Mesendoderm (in vitro differentiated cells): Measurements from ENCODE around the gene UBXN11.

Experiments used
- DNase-seq: peaks from one replicate; pipeline ENCODE4 v3.0.0; 2013
- H2AK5ac ChIP-seq: 2 replicates; pipeline ENCODE4 v1.6.1; 2013; ENCODE audit warnings: low read length, inconsistent platforms
- H2BK120ac ChIP-seq: 2 replicates; pipeline ENCODE4 v1.6.1; 2013; ENCODE audit warnings: low read depth, mild to moderate bottlenecking, low read length, moderate library complexity, mixed read lengths
- H2BK15ac ChIP-seq: replicated peaks from 2 replicates; pipeline ENCODE4 v1.6.1; 2013; ENCODE audit warnings: low read depth, mild to moderate bottlenecking, moderate library complexity
- H2BK5ac ChIP-seq: 2 replicates; pipeline ENCODE4 v1.6.1; 2013; ENCODE audit warnings: low read length, inconsistent platforms
- H3K18ac ChIP-seq: 2 replicates; pipeline ENCODE4 v1.6.1; 2013; ENCODE audit warnings: mild to moderate bottlenecking, low read length, mixed read lengths
- H3K23ac ChIP-seq: one replicate; pipeline ENCODE4 v1.6.1; 2013; ENCODE audit warnings: low read length
- H3K27ac ChIP-seq: 2 replicates; pipeline ENCODE4 v1.5.1; 2013; ENCODE audit warnings: low read depth, mild to moderate bottlenecking, inconsistent platforms, low read length, moderate library complexity
- H3K27me3 ChIP-seq: 2 replicates; pipeline ENCODE4 v1.6.1; 2013; ENCODE audit warnings: low read length, control low read depth, mild to moderate bottlenecking, inconsistent platforms; ENCODE audit not compliant: insufficient read depth, poor library complexity
- H3K36me3 ChIP-seq: 2 replicates; pipeline ENCODE4 v1.6.1; 2013; ENCODE audit warnings: low read length, inconsistent platforms; ENCODE audit not compliant: control insufficient read depth, insufficient read depth
- H3K4ac ChIP-seq: one replicate; pipeline ENCODE4 v1.6.1; 2013; ENCODE audit warnings: low read depth, mild to moderate bottlenecking, low read length, moderate library complexity
- H3K4me1 ChIP-seq: 2 replicates; pipeline ENCODE4 v1.6.1; 2013; ENCODE audit warnings: low read depth, low read length, inconsistent platforms; ENCODE audit not compliant: control insufficient read depth
- H3K4me2 ChIP-seq: 2 replicates; pipeline ENCODE4 v1.6.1; 2013; ENCODE audit warnings: low read length
- H3K4me3 ChIP-seq: 2 replicates; pipeline ENCODE4 v1.5.1; 2013; ENCODE audit warnings: mild to moderate bottlenecking, low read length
- H3K56ac ChIP-seq: one replicate; pipeline ENCODE4 v1.6.1; 2013; ENCODE audit warnings: low read length
- H3K79me1 ChIP-seq: 2 replicates; pipeline ENCODE4 v1.6.1; 2013; ENCODE audit warnings: low read length, inconsistent platforms
- H3K79me2 ChIP-seq: 2 replicates; pipeline ENCODE4 v1.6.1; 2013; ENCODE audit warnings: mild to moderate bottlenecking, low read length; ENCODE audit not compliant: control insufficient read depth, insufficient read depth
- H3K9ac ChIP-seq: 2 replicates; pipeline ENCODE4 v1.6.1; 2013; ENCODE audit warnings: low read length, inconsistent platforms
- H4K5ac ChIP-seq: one replicate; pipeline ENCODE4 v1.6.1; 2013; ENCODE audit warnings: low read length
- H4K8ac ChIP-seq: one replicate; pipeline ENCODE4 v1.6.1; 2013; ENCODE audit warnings: low read depth, mild to moderate bottlenecking, control low read depth, low read length, moderate library complexity
- WGBS: extraction: QIAGEN DNeasy Blood & Tissue Kit; methylation state at CpG from one replicate; pipeline ENCODE4 v1.1.7; 2013; ENCODE audit warnings: low lambda C conversion rate, missing lambda C conversion rate; ENCODE audit not compliant: insufficient coverage; ENCODE audit errors: extremely low coverage; 5-methylcytosine and 5-hydroxymethylcytosine counted together

The UBXN11 gene

DNA sequence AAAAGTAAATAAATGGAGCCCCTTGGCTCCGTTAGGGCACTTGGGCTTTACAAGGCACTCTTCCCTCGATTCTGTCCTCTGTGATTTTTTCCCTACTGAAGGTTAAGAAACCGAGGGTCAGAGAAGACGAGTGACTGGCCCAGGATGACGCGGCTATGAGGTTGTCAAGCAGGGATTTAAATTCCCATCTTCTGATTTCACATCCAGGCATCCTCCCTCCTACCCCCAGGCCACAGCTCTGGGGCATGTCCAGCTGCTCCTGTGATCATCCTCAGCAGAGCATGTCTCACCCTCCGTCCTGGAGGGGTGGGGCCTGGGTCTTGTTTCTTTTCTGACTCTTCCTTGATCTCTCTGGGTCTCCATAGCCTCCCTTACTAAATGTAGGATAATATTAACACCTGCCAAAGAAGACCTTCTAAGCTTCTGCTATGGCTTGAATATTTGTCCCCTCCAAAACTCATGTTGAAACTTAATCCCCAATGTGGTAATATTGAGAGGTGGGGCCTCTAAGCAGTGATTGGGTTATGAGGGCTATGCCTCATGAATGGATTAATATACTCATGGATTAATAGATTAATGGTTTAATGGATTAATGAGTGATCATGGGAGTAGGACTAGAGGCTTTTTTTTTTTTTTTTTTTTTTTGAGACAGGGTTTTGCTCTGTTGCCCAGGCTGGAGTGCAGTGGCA, 42.9 kb upstream of the UBXN11 start:
- peak; percentile 83 for DNase-seq
- no peak overlapping the region for H3K23ac ChIP-seq
- no peaks in the 10 kb centered on the region for H3K79me2 ChIP-seq
- H3K18ac ChIP-seq, result no peak overlapping the region
- H2BK5ac ChIP-seq, result no peak overlapping the region
- H3K4me2 ChIP-seq, result no peak overlapping the region
- WGBS, result no CpG with 5 or more reads among the region's 7 CpGs
- no peak overlapping the region for H2AK5ac ChIP-seq
- no peak overlapping the region for H3K4me3 ChIP-seq
- H2BK15ac ChIP-seq, result no peak overlapping the region
- H3K4ac ChIP-seq, result no peak overlapping the region
- no peak overlapping the region for H4K8ac ChIP-seq
- H3K27me3 ChIP-seq, result no peaks in the 10 kb centered on the region
- H3K56ac ChIP-seq, result no peak overlapping the region
- H3K9ac ChIP-seq, result no peak overlapping the region
- H3K79me1 ChIP-seq, result no peaks in the 10 kb centered on the region
- peaks cover 7% of the 10 kb centered on the region for H3K4me1 ChIP-seq
- no peak overlapping the region for H3K27ac ChIP-seq
- no peak overlapping the region for H2BK120ac ChIP-seq
- no peak overlapping the region for H4K5ac ChIP-seq
- no peaks in the 10 kb centered on the region for H3K36me3 ChIP-seq

DNA sequence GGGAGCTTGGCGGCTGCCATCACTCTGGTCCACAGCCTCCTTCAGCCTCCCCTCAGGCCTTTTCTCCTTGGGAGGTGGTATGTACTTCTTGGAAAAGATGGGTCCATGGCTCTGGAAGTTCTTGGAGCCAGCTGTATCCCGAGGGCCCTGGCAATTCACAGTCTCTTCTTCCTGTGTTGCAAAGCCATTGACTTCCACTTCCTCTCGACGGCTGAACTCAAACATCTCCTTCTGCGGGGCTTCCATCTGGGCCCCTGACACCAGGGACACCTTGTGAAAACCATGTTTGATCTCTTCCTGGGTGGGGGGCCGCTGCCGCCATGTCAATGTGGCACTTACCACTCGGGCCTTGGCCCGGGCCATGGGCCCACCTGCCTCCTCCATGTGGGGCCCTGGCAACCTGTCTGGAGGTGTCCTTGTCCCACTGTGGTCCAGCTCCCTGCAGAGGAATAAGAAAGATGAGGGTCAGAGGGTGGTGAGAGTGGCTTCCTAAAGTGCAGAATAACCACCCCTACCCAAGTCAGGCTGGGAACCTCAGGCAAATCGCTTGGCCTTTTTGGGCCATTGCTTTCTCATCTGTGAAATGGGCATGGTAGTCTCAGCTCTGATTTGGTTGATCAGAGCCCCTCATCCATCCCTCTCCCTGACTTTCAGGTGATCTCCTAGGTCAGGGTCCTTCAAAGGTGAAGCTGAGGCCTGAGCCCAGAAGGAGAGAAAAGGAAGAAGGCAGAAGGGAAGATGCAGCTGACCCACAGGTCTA, 40.0 kb upstream of the UBXN11 start:
- H2BK15ac ChIP-seq, result no peak overlapping the region
- H3K4me2 ChIP-seq, result no peak overlapping the region
- no peak overlapping the region for H3K23ac ChIP-seq
- no peak overlapping the region for H3K4ac ChIP-seq
- H3K36me3 ChIP-seq, result no peaks in the 10 kb centered on the region
- H3K79me2 ChIP-seq, result no peaks in the 10 kb centered on the region
- H3K4me1 ChIP-seq, result peaks cover 6% of the 10 kb centered on the region
- no peak overlapping the region for H3K27ac ChIP-seq
- H2BK5ac ChIP-seq, result no peak overlapping the region
- no peak overlapping the region for H3K4me3 ChIP-seq
- no peak overlapping the region for H4K5ac ChIP-seq
- no CpG with 5 or more reads among the region's 10 CpGs for WGBS
- no peaks in the 10 kb centered on the region for H3K79me1 ChIP-seq
- no peak overlapping the region for H4K8ac ChIP-seq
- no peaks in the 10 kb centered on the region for H3K27me3 ChIP-seq
- no peak overlapping the region for H3K9ac ChIP-seq
- H2AK5ac ChIP-seq, result no peak overlapping the region
- DNase-seq, result no peak
- no peak overlapping the region for H2BK120ac ChIP-seq
- no peak overlapping the region for H3K18ac ChIP-seq
- H3K56ac ChIP-seq, result no peak overlapping the region

DNA sequence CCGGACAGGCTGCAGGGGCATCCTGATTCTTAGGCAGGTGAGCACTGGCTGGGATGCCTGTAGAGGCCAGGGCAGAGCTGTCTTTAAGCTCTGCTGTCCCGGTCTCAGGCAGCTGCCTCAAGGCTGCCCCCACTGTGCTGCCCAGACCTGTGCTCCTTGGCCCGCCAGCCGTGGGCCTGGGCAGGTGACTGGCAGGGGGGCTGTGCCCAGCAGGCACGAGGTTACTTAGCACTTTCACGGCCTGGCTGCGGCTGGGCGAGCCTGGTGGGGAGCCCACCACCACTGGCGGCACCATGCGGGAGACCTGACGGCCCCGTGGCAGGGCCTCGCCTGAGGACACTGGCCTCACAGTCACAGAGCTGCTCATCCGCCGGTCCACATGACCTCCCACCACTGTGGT, 39.3 kb upstream of the UBXN11 start:
- no peaks in the 10 kb centered on the region for H3K79me2 ChIP-seq
- H3K4me2 ChIP-seq, result no peak overlapping the region
- no peak overlapping the region for H3K23ac ChIP-seq
- H3K18ac ChIP-seq, result no peak overlapping the region
- H3K56ac ChIP-seq, result no peak overlapping the region
- H3K36me3 ChIP-seq, result no peaks in the 10 kb centered on the region
- no peak overlapping the region for H3K4ac ChIP-seq
- no peak overlapping the region for H3K27ac ChIP-seq
- H3K4me3 ChIP-seq, result no peak overlapping the region
- no peaks in the 10 kb centered on the region for H3K27me3 ChIP-seq
- H2BK15ac ChIP-seq, result no peak overlapping the region
- H3K4me1 ChIP-seq, result peaks cover 2% of the 10 kb centered on the region
- H2BK120ac ChIP-seq, result no peak overlapping the region
- DNase-seq, result no peak
- no peaks in the 10 kb centered on the region for H3K79me1 ChIP-seq
- H4K5ac ChIP-seq, result no peak overlapping the region
- no peak overlapping the region for H4K8ac ChIP-seq
- no CpG with 5 or more reads among the region's 15 CpGs for WGBS
- H3K9ac ChIP-seq, result no peak overlapping the region
- H2BK5ac ChIP-seq, result no peak overlapping the region
- H2AK5ac ChIP-seq, result no peak overlapping the region

DNA sequence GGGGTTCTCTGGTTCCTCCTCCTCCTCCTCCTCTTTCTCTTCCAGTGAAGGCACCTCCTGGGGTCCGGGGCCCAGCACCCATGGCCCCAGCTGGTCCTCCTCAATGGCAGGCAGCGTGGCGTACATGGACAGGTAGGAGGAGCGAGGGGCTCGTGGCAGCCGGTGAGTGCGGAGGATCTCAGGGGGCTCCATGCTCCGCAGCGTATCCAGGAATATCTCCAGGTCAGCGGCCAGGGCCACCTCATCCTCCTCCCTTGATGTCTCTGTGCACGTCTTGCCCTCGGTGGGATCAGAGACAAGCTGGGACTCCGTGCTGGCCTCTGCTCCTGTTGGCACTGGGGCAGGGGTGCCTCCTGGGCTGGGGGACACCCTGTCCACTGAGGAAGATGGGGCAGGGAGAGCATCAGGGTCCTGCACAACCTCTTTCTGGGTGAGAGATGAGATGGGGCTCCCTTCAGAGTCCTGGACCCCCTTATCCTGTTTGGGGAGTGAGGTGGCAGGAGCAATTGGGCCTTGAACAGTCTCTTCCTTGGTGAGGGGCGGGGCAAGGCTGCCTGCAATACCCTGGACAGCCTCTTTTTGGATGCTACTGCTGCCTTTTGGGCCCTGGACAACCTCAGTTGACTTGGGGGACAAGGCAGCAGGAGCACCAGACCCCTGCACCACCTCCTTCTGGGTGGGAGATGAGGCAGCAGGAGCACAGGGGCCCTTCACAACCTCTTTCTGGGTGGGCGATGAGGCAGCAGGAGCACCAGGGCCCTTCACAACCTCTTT, 37.9 kb upstream of the UBXN11 start:
- H4K5ac ChIP-seq, result no peak overlapping the region
- H3K27ac ChIP-seq, result no peak overlapping the region
- no peak overlapping the region for H2AK5ac ChIP-seq
- H2BK15ac ChIP-seq, result no peak overlapping the region
- no peaks in the 10 kb centered on the region for H3K27me3 ChIP-seq
- H3K18ac ChIP-seq, result no peak overlapping the region
- H3K79me1 ChIP-seq, result no peaks in the 10 kb centered on the region
- no peak overlapping the region for H2BK120ac ChIP-seq
- H3K9ac ChIP-seq, result no peak overlapping the region
- no peak overlapping the region for H2BK5ac ChIP-seq
- H3K4me2 ChIP-seq, result no peak overlapping the region
- no peak overlapping the region for H3K56ac ChIP-seq
- no peak overlapping the region for H3K4me3 ChIP-seq
- H3K4ac ChIP-seq, result no peak overlapping the region
- H3K79me2 ChIP-seq, result no peaks in the 10 kb centered on the region
- no peaks in the 10 kb centered on the region for H3K4me1 ChIP-seq
- WGBS, result no CpG with 5 or more reads among the region's 15 CpGs
- H3K36me3 ChIP-seq, result no peaks in the 10 kb centered on the region
- no peak overlapping the region for H3K23ac ChIP-seq
- no peak overlapping the region for H4K8ac ChIP-seq
- no peak for DNase-seq

DNA sequence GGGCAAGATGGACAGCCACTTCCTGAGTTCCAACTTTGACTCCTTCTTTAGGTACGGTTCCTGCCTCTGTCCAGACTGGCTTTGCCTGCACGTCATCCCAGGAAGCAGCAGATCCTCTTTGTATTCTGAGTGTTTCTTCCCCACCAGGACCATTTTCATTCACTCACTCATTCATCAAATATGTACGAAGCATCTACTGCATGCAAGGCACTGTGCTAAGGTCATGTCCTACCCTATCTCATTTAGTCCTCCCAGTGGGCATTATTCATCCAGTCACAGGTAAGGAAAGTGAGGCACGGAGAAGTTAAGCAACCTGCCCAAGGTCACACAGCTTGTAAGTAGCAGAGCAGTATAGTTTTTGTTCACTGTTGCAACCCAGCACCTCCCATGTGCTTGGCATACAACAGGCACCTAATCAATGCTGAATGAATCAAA, 33.6 kb upstream of the UBXN11 start:
- H3K9ac ChIP-seq, result no peak overlapping the region
- no peak for DNase-seq
- H2BK120ac ChIP-seq, result no peak overlapping the region
- H3K27ac ChIP-seq, result no peak overlapping the region
- H3K18ac ChIP-seq, result no peak overlapping the region
- H3K79me1 ChIP-seq, result no peaks in the 10 kb centered on the region
- H3K36me3 ChIP-seq, result no peaks in the 10 kb centered on the region
- no peak overlapping the region for H2AK5ac ChIP-seq
- no peaks in the 10 kb centered on the region for H3K4me1 ChIP-seq
- no peak overlapping the region for H3K23ac ChIP-seq
- no peaks in the 10 kb centered on the region for H3K27me3 ChIP-seq
- H3K79me2 ChIP-seq, result no peaks in the 10 kb centered on the region
- H2BK15ac ChIP-seq, result no peak overlapping the region
- H4K8ac ChIP-seq, result no peak overlapping the region
- H3K4me2 ChIP-seq, result no peak overlapping the region
- no peak overlapping the region for H3K56ac ChIP-seq
- no peak overlapping the region for H3K4ac ChIP-seq
- no CpG with 5 or more reads among the region's 4 CpGs for WGBS
- H3K4me3 ChIP-seq, result no peak overlapping the region
- no peak overlapping the region for H2BK5ac ChIP-seq
- H4K5ac ChIP-seq, result no peak overlapping the region
